Measurements from ENCODE around the gene IGF2R. TPM values are rescaled to one million over a fixed set of nuclear protein-coding genes. Genes with fewer than 3 reads are reported as not detected.

Gene IGF2R
- total RNA-seq, 1 experiment from 2014 or later, result 75.3 TPM

DNA sequence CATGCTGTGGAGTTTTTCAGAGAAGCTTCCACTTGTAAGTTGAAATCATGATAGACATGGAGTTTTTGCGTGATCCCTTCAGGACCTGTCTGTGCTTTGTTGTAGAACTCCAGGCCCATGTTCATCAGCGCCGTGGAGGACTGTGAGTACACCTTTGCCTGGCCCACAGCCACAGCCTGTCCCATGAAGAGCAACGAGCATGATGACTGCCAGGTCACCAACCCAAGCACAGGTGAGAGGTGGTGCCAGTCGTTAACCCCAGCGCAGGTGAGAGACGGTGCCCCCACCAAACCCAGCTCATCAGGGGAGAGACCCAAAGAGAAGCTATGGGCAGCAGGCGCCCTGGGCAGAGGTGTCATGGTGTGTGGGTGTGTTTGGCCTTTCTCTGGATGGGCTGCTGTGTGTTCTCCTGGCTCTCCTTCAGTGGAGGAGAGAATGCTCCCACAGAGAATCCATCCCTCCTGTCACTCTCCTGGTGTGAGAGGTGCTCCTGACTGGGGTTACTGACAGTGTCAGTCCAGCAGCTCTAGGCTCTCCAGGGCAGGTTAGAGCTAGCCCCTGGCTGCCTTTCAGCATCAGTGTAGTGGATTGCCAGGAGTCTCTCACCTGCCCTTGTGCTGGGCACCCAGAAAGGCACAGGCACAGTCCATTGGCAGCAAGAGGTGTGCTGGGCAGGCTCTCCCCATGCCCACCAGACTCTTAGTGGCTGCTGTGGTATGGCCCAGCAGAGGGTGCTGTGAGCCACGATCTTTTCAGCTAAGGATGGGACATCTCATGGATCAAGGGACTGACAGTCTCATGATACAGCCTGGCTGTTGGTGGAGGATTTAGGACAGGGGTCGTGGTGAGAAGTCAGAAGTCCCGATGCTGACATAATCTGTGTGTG lies 103.2 kb downstream of the IGF2R start (continued):
- TF ChIP-seq, protein P1, sequence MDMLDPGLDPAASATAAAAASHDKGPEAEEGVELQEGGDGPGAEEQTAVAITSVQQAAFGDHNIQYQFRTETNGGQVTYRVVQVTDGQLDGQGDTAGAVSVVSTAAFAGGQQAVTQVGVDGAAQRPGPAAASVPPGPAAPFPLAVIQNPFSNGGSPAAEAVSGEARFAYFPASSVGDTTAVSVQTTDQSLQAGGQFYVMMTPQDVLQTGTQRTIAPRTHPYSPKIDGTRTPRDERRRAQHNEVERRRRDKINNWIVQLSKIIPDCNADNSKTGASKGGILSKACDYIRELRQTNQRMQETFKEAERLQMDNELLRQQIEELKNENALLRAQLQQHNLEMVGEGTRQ (CRISPR knock-in tag; IDR thresholded peaks at IDR 0.05), result no peak
- TF ChIP-seq KAT7 (CRISPR knock-in tag; IDR thresholded peaks at IDR 0.05; ENCODE audit: borderline replicate concordance), result no peak
- TF ChIP-seq JUN (CRISPR knock-in tag; IDR thresholded peaks at IDR 0.05), result no peak
- no peak for TF ChIP-seq RORB (CRISPR knock-in tag; IDR thresholded peaks at IDR 0.05)
- TF ChIP-seq, protein P2, sequence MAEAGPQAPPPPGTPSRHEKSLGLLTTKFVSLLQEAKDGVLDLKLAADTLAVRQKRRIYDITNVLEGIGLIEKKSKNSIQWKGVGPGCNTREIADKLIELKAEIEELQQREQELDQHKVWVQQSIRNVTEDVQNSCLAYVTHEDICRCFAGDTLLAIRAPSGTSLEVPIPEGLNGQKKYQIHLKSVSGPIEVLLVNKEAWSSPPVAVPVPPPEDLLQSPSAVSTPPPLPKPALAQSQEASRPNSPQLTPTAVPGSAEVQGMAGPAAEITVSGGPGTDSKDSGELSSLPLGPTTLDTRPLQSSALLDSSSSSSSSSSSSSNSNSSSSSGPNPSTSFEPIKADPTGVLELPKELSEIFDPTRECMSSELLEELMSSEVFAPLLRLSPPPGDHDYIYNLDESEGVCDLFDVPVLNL (CRISPR knock-in tag; IDR thresholded peaks at IDR 0.05; ENCODE audit: borderline replicate concordance, low read depth), result no peak
- TF ChIP-seq ZNF219 (CRISPR knock-in tag; IDR thresholded peaks at IDR 0.05; ENCODE audit: borderline replicate concordance), result no peak
- TF ChIP-seq, protein P3, sequence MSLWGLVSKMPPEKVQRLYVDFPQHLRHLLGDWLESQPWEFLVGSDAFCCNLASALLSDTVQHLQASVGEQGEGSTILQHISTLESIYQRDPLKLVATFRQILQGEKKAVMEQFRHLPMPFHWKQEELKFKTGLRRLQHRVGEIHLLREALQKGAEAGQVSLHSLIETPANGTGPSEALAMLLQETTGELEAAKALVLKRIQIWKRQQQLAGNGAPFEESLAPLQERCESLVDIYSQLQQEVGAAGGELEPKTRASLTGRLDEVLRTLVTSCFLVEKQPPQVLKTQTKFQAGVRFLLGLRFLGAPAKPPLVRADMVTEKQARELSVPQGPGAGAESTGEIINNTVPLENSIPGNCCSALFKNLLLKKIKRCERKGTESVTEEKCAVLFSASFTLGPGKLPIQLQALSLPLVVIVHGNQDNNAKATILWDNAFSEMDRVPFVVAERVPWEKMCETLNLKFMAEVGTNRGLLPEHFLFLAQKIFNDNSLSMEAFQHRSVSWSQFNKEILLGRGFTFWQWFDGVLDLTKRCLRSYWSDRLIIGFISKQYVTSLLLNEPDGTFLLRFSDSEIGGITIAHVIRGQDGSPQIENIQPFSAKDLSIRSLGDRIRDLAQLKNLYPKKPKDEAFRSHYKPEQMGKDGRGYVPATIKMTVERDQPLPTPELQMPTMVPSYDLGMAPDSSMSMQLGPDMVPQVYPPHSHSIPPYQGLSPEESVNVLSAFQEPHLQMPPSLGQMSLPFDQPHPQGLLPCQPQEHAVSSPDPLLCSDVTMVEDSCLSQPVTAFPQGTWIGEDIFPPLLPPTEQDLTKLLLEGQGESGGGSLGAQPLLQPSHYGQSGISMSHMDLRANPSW (CRISPR knock-in tag; conservative IDR thresholded peaks at IDR 0.05; ENCODE audit: low read depth), result no peak
- no peak for TF ChIP-seq NR3C1 (CRISPR knock-in tag; conservative IDR thresholded peaks at IDR 0.05; ENCODE audit: low read depth)
- TF ChIP-seq ZNF396 (CRISPR knock-in tag; IDR thresholded peaks at IDR 0.05; ENCODE audit: borderline replicate concordance), result no peak

DNA sequence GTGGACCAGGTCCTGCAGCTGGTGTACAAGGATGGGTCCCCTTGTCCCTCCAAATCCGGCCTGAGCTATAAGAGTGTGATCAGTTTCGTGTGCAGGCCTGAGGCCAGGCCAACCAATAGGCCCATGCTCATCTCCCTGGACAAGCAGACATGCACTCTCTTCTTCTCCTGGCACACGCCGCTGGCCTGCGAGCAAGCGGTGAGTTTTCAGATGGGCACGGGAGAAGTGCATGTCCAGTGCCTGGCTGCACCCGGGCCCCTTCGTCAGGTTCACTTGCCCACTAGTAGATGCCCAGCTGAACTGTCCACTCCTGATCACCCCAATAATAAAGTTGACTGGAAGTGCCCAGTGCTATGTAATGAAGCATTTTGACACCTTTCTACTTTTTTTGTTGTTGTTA lies 104.4 kb downstream of the IGF2R start:
- Mint-ChIP-seq H3K27me3 (ENCODE audit: low read depth) (no peaks in the 10 kb centered on the region), H3K4me3 (no peak overlapping the region), H3K27ac (peak overlapping the region; percentile 11; the same call in 1 of the 2 replicates), H3K36me3 (peaks cover 65% of the 10 kb centered on the region), H3K9me3 (no peaks in the 10 kb centered on the region), H3K4me1 (no peaks in the 10 kb centered on the region)
- no peak for DNase-seq (ENCODE audit: low spot score)
- TF ChIP-seq ESRRA (CRISPR knock-in tag; IDR thresholded peaks at IDR 0.05; ENCODE audit: borderline replicate concordance) (no peak), GRHL2 (CRISPR knock-in tag; IDR thresholded peaks at IDR 0.05; ENCODE audit: insufficient replicate concordance, severe bottlenecking) (no peak), GTF2I (CRISPR knock-in tag; conservative IDR thresholded peaks at IDR 0.05) (no peak), ZNF671 (CRISPR knock-in tag; IDR thresholded peaks at IDR 0.05) (no peak), MYBL2 (CRISPR knock-in tag; IDR thresholded peaks at IDR 0.05) (no peak), PRRX2 (CRISPR knock-in tag; IDR thresholded peaks at IDR 0.05) (no peak), ZNF121 (CRISPR knock-in tag; IDR thresholded peaks at IDR 0.05) (no peak), JUN (CRISPR knock-in tag; IDR thresholded peaks at IDR 0.05) (no peak), ZNF263 (CRISPR knock-in tag; IDR thresholded peaks at IDR 0.05; ENCODE audit: low read depth) (no peak), TCF7 (CRISPR knock-in tag; IDR thresholded peaks at IDR 0.05; ENCODE audit: low read depth) (no peak)
- TF ChIP-seq, protein P4, sequence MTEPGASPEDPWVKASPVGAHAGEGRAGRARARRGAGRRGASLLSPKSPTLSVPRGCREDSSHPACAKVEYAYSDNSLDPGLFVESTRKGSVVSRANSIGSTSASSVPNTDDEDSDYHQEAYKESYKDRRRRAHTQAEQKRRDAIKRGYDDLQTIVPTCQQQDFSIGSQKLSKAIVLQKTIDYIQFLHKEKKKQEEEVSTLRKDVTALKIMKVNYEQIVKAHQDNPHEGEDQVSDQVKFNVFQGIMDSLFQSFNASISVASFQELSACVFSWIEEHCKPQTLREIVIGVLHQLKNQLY (CRISPR knock-in tag; IDR thresholded peaks at IDR 0.05), result no peak
- TF ChIP-seq, protein P5, sequence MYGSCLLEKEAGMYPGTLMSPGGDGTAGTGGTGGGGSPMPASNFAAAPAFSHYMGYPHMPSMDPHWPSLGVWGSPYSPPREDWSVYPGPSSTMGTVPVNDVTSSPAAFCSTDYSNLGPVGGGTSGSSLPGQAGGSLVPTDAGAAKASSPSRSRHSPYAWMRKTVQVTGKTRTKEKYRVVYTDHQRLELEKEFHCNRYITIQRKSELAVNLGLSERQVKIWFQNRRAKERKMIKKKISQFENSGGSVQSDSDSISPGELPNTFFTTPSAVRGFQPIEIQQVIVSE (CRISPR knock-in tag; IDR thresholded peaks at IDR 0.05; ENCODE audit: borderline replicate concordance), result no peak
- TF ChIP-seq, protein P6, sequence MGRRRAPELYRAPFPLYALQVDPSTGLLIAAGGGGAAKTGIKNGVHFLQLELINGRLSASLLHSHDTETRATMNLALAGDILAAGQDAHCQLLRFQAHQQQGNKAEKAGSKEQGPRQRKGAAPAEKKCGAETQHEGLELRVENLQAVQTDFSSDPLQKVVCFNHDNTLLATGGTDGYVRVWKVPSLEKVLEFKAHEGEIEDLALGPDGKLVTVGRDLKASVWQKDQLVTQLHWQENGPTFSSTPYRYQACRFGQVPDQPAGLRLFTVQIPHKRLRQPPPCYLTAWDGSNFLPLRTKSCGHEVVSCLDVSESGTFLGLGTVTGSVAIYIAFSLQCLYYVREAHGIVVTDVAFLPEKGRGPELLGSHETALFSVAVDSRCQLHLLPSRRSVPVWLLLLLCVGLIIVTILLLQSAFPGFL (CRISPR knock-in tag; IDR thresholded peaks at IDR 0.05; ENCODE audit: borderline replicate concordance), result no peak
- TF ChIP-seq, protein P7, sequence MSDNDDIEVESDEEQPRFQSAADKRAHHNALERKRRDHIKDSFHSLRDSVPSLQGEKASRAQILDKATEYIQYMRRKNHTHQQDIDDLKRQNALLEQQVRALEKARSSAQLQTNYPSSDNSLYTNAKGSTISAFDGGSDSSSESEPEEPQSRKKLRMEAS (CRISPR knock-in tag; IDR thresholded peaks at IDR 0.05), result no peak
- TF ChIP-seq, protein P8, sequence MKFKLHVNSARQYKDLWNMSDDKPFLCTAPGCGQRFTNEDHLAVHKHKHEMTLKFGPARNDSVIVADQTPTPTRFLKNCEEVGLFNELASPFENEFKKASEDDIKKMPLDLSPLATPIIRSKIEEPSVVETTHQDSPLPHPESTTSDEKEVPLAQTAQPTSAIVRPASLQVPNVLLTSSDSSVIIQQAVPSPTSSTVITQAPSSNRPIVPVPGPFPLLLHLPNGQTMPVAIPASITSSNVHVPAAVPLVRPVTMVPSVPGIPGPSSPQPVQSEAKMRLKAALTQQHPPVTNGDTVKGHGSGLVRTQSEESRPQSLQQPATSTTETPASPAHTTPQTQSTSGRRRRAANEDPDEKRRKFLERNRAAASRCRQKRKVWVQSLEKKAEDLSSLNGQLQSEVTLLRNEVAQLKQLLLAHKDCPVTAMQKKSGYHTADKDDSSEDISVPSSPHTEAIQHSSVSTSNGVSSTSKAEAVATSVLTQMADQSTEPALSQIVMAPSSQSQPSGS (CRISPR knock-in tag; IDR thresholded peaks at IDR 0.05; ENCODE audit: borderline replicate concordance, low read depth), result no peak
- TF ChIP-seq, protein P9, sequence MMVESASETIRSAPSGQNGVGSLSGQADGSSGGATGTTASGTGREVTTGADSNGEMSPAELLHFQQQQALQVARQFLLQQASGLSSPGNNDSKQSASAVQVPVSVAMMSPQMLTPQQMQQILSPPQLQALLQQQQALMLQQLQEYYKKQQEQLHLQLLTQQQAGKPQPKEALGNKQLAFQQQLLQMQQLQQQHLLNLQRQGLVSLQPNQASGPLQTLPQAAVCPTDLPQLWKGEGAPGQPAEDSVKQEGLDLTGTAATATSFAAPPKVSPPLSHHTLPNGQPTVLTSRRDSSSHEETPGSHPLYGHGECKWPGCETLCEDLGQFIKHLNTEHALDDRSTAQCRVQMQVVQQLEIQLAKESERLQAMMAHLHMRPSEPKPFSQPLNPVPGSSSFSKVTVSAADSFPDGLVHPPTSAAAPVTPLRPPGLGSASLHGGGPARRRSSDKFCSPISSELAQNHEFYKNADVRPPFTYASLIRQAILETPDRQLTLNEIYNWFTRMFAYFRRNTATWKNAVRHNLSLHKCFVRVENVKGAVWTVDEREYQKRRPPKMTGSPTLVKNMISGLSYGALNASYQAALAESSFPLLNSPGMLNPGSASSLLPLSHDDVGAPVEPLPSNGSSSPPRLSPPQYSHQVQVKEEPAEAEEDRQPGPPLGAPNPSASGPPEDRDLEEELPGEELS (CRISPR knock-in tag; IDR thresholded peaks at IDR 0.05), result no peak
- ATAC-seq, result no peak
- ChIA-PET POLR2A (no interaction called here), CTCF (interaction anchor here (1.0 to 2.0 kb wide), 2 partner anchors 15 to 382 kb away, joined by 3 to 9 read pairs; no protein-coding TSS in a partner anchor)
